ENCODE data around the gene RPL21.

DNA sequence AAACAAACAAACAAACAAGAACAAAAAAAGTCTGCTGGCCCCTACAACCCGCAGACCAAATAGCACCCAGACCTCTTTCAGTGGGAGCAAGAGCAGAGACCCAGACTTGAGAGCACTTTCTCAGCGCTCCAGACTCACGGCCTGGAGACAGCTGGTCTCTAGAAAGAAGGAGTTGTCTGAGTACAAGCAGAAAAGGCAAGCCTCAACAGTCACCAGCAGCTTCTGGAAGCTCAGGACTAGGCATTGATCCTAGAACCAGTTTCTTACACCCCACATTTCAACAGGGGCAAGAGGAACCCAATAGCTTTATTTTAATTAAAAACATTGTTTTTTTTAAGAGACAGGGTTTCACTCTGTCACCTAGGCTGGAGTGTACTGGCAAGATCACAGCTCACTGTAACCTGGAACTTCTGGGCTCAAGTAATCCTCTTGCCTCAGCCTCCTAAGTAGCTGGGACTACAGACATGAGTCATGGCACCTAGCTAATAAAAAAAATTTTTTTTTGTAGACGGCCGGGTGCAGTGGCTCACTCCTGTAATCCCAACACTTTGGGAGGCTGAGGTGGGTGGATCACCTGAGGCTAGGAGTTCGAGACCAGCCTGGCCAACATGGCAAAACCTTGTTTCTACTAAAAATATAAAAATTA is 49.7 kb downstream of the RPL21 start:
- TF ChIP-seq, protein P1, sequence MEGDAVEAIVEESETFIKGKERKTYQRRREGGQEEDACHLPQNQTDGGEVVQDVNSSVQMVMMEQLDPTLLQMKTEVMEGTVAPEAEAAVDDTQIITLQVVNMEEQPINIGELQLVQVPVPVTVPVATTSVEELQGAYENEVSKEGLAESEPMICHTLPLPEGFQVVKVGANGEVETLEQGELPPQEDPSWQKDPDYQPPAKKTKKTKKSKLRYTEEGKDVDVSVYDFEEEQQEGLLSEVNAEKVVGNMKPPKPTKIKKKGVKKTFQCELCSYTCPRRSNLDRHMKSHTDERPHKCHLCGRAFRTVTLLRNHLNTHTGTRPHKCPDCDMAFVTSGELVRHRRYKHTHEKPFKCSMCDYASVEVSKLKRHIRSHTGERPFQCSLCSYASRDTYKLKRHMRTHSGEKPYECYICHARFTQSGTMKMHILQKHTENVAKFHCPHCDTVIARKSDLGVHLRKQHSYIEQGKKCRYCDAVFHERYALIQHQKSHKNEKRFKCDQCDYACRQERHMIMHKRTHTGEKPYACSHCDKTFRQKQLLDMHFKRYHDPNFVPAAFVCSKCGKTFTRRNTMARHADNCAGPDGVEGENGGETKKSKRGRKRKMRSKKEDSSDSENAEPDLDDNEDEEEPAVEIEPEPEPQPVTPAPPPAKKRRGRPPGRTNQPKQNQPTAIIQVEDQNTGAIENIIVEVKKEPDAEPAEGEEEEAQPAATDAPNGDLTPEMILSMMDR (conservative IDR thresholded peaks at IDR 0.05; ENCODE audit: low read length), result no peak
- no peak for TF ChIP-seq EZH2phosphoT487 (IDR thresholded peaks at IDR 0.05; ENCODE audit: borderline replicate concordance, low read depth, low read length)

All from OCI-LY7 (cell line).